ENCODE data around the gene NMT1. TPM values are rescaled to one million over a fixed set of nuclear protein-coding genes. Genes with fewer than 3 reads are reported as not detected.

NMT1 gene
- total RNA-seq, 2 donors from 2014 or later: 44.6 to 52.7 TPM

DNA sequence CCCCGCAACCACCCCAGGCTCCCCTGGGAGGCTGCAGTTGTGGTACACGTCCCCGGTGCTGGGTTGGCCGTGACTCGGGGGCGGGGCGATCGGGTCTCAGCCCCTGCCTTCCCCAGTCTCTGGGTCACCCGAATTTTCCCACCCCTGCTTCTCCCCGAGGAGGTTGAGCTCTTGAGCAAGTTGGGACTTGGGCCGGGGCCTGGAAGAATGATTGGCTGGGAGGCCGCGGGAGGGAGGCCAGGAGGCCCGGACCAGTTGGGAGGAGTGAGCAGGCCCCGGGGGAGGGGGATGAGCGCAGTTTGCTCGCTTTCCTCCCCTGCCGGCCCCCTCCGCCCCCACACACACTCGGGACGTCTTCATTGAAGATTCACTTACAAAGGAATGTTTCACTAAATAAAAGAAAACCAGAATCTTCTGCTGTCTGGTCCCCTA is 82.7 kb downstream of the NMT1 start:
- peak overlapping the region; percentile 86 to 92 for H3K27ac ChIP-seq
- TF ChIP-seq, protein P1, sequence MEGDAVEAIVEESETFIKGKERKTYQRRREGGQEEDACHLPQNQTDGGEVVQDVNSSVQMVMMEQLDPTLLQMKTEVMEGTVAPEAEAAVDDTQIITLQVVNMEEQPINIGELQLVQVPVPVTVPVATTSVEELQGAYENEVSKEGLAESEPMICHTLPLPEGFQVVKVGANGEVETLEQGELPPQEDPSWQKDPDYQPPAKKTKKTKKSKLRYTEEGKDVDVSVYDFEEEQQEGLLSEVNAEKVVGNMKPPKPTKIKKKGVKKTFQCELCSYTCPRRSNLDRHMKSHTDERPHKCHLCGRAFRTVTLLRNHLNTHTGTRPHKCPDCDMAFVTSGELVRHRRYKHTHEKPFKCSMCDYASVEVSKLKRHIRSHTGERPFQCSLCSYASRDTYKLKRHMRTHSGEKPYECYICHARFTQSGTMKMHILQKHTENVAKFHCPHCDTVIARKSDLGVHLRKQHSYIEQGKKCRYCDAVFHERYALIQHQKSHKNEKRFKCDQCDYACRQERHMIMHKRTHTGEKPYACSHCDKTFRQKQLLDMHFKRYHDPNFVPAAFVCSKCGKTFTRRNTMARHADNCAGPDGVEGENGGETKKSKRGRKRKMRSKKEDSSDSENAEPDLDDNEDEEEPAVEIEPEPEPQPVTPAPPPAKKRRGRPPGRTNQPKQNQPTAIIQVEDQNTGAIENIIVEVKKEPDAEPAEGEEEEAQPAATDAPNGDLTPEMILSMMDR (IDR thresholded peaks at IDR 0.05): no peak
- H3K27me3 ChIP-seq: no peaks in the 10 kb centered on the region
- peak overlapping the region; percentile 21 to 55 for H3K4me3 ChIP-seq
- H3K9me3 ChIP-seq: no peaks in the 10 kb centered on the region
- no peaks in the 10 kb centered on the region for H3K36me3 ChIP-seq
- peak; percentile 90 for DNase-seq (ENCODE audit: low spot score)
- H3K4me1 ChIP-seq: peaks cover 0 to 33% of the 10 kb centered on the region in 2 donors

DNA sequence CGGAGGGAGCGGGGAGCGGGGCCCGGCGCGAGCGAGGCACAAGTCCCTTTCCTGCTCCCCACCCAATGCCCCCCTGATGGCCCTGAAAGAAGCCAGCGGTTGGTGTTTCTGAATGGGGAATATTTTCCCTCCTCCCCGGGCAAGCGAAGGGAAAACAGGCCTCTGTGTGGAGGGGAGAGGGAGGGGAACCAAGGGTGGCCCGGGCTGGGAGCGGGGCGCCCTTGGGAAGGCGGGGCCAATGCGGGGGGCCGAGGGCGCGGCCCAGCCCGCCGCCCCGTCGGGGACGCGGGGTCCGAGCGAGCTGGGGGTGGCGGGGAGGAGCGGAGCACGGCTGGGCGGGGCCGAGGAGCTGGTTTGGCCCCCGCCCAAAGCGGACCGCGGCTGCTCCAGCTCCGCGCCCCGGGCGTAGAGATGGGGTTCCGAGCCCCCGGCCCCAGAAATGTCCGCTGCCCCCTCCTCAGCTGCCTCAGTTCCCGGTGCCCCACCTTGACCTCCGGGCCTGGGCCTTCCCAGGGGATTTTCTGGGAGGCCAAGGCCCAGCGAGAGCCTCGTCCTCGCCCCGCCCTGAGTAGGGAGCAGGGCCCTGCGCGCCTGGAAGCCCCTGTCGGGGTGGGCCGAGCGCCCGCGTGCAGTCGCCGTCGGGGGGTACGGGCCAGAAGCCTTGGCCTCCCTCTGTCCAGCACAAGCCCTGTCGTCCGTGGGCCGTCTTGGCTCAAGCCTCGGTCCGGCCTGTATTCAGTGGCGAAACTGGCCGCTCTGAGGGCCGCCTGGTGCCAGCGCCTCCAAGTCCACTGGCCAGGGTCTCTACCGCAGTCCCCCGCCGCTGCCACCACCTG is 83.3 kb downstream of the NMT1 start:
- H3K4me1 ChIP-seq: peaks cover 0 to 33% of the 10 kb centered on the region in 2 donors
- H3K36me3 ChIP-seq: no peaks in the 10 kb centered on the region
- peak overlapping the region; percentile 21 to 55 for H3K4me3 ChIP-seq
- H3K27me3 ChIP-seq: no peaks in the 10 kb centered on the region
- H3K9me3 ChIP-seq: no peaks in the 10 kb centered on the region
- TF ChIP-seq, protein P1 (IDR thresholded peaks at IDR 0.05): no peak
- DNase-seq (ENCODE audit: low spot score): no peak
- H3K27ac ChIP-seq: peak overlapping the region; percentile 86 to 92

DNA sequence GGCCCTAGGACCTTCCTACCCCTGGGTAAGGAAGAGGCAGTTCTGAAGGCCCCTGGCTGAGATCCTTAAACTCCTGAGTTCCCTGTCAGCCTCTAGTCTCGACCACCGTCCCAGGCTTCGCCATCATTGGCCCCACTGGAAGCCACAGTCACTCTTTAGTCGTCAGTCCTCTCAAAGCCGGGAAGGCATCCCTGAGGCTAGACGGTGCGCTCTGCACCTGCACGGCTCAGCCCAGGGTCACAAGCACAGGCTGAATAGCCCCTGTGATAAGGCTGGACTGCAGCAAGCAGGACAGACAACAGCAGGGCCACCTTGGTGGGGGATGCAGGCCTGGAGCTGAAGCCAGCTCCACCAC is 83.9 kb downstream of the NMT1 start:
- H3K27ac ChIP-seq: peak overlapping the region; percentile 86 to 92
- H3K4me1 ChIP-seq: peaks cover 0 to 33% of the 10 kb centered on the region in 2 donors
- no peaks in the 10 kb centered on the region for H3K27me3 ChIP-seq
- no peaks in the 10 kb centered on the region for H3K36me3 ChIP-seq
- H3K9me3 ChIP-seq: no peaks in the 10 kb centered on the region
- TF ChIP-seq, protein P1 (IDR thresholded peaks at IDR 0.05): no peak
- peak overlapping the region in 1 of 2 donors; percentile 55 for H3K4me3 ChIP-seq
- no peak for DNase-seq (ENCODE audit: low spot score)

DNA sequence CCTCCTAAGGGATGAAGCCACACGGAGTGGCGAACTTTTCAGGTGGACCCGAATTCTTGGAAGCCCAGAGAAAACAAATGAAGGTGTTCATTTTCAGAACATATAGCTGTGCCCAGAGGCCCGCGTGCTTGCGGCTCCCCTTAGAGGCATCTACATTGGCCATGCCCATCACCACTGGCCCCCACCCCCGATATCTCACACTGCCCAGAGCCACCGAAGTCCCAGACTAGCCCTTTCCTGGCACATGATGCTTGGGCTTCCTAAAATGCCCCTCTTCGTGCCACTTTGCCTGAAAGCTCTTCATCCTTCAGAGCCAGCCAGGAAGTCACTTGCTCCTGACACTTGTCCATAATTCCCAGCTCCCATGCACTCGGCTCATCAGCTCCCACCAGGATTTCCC is 85.0 kb downstream of the NMT1 start:
- H3K9me3 ChIP-seq: no peaks in the 10 kb centered on the region
- H3K4me1 ChIP-seq: peaks cover 0 to 43% of the 10 kb centered on the region in 2 donors
- TF ChIP-seq, protein P1 (IDR thresholded peaks at IDR 0.05): no peak
- H3K27me3 ChIP-seq: no peaks in the 10 kb centered on the region
- H3K27ac ChIP-seq: peak overlapping the region; percentile 96 to 99
- no peak overlapping the region for H3K4me3 ChIP-seq
- DNase-seq (ENCODE audit: low spot score): no peak
- H3K36me3 ChIP-seq: no peaks in the 10 kb centered on the region

DNA sequence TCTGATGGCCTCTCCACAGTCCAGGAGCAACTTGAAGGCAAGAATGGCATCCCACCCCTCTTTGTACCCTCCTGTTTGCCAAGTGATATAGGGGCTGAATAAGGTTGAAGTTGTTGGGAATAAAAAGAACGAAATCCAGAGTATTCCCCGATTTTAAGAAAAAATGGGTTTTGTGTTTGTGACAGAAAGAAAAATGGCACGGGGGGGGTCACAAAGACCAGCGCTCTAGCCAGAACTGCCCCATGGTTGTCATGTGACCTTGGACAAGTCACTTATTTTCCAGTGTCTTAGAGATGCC is 85.4 kb downstream of the NMT1 start:
- Histone ChIP-seq H3K27me3 (no peaks in the 10 kb centered on the region), H3K36me3 (no peaks in the 10 kb centered on the region), H3K4me1 (peaks cover 0 to 46% of the 10 kb centered on the region in 2 donors), H3K4me3 (no peak overlapping the region), H3K27ac (peak overlapping the region; percentile 96 to 99), H3K9me3 (no peaks in the 10 kb centered on the region)
- TF ChIP-seq, protein P1 (IDR thresholded peaks at IDR 0.05): no peak
- DNase-seq (ENCODE audit: low spot score): no peak
